Ovary (tissue), 3 donors: ENCODE data around the gene TNS3.

Source experiments
- EP300 ChIP-seq: sonication (generic); formaldehyde crosslinking; IDR thresholded peaks from one replicate; pipeline ENCODE4 v1.6.1; 2017; ENCODE audit warnings: antibody characterized with exemption
- POLR2A ChIP-seq: fragments of 450-650 bp; IDR thresholded peaks from one replicate; pipeline ENCODE4 v1.6.1; 2017; ENCODE audit warnings: antibody characterized with exemption, mild to moderate bottlenecking, moderate library complexity
- TF ChIP-seq, protein P1 (sequence below), 3 donors: fragments of 450-650 bp in 2 of 3; fragments of 200-600 bp in 1 of 3; IDR thresholded peaks; one replicate each; pipeline versions ENCODE4 v1.5.1 to v1.8.0; 2016 to 2022; ENCODE audit warnings: antibody characterized with exemption in 3 of 3, mild to moderate bottlenecking in 1 of 3
- donor health status: DM: no; HTN: no; CAD: no.

- TF ChIP-seq, protein P1, sequence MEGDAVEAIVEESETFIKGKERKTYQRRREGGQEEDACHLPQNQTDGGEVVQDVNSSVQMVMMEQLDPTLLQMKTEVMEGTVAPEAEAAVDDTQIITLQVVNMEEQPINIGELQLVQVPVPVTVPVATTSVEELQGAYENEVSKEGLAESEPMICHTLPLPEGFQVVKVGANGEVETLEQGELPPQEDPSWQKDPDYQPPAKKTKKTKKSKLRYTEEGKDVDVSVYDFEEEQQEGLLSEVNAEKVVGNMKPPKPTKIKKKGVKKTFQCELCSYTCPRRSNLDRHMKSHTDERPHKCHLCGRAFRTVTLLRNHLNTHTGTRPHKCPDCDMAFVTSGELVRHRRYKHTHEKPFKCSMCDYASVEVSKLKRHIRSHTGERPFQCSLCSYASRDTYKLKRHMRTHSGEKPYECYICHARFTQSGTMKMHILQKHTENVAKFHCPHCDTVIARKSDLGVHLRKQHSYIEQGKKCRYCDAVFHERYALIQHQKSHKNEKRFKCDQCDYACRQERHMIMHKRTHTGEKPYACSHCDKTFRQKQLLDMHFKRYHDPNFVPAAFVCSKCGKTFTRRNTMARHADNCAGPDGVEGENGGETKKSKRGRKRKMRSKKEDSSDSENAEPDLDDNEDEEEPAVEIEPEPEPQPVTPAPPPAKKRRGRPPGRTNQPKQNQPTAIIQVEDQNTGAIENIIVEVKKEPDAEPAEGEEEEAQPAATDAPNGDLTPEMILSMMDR (IDR thresholded peaks at IDR 0.05), result no peak
- TF ChIP-seq POLR2A (no peak), EP300 (no peak)
Observed at GRCh38 chr7:47281966-47282643, 299.8 kb downstream of the TNS3 start.
